Measurements from ENCODE around the gene DNTT.

Gene DNTT

DNA sequence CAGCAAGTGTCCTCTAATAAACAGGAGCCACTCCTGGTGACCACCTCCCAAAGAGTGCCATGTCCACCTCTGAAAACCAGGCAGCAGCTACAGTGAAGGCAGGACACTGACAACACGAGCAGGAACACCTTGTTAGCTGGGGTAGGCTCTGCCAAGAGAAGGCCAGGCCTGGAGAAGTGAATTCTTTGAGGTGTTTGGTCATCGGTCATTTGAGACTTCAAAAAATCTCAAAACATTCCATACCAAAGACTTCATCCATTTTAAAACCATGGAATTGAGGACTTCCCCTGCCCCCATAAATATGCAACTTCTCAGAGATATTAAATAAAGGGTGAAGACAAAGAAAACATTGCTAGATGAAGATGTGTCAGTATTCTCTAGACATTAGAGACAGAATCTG, 82.9 kb downstream of the DNTT start:
- DNase-seq: no peak

DNA sequence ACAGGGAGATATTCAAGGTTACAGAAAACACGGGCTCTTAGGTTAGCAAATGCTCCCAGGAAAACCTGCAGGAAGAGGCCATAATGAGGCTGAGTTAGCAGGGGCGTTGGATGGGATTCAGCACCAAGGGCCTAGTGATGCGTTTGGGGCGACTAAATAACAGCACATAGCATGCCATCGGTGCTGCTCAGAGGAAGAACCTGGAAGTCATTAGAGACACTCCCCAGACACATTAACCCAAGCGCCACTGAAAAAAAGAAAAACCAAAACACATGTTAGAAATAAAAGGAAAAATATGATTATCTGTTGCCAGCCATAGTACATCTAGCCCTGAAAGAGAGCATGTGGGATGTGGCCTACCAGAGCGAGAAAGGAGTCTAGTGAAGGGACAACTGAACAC, 83.4 kb downstream of the DNTT start:
- DNase-seq: no peak
